Activated CD4-positive, alpha-beta T cell treated with anti-CD3 and anti-CD28 coated beads for 24 hours (primary cell): ENCODE results near the gene RRAGB.
"Not testable (repeated sequence)": the region's sequence is repeated elsewhere in the genome, so short reads cannot be mapped to it uniquely, and the experiment has no call there.

Experiments
- DNase-seq, 2 donors: peaks; one replicate each; pipeline ENCODE4 v3.0.0-alpha.2; 2020; ENCODE audit warnings: low read depth in 2 of 2

RRAGB gene

GRCh38 chrX:55774419-55774818, 56.9 kb downstream of the RRAGB start:
- not testable (repeated sequence) for DNase-seq

- DNase-seq, result no peak
These were observed 60.0 kb downstream of the RRAGB start for GRCh38 chrX:55777596-55777995.

GRCh38 chrX:55778322-55778721, 60.8 kb downstream of the RRAGB start:
- no peak for DNase-seq

- DNase-seq, result no peak
These were observed 66.2 kb downstream of the RRAGB start for GRCh38 chrX:55783723-55784122.

- no peak for DNase-seq
These were observed 69.5 kb downstream of the RRAGB start for GRCh38 chrX:55787063-55787462.

GRCh38 chrX:55787727-55788126, 70.2 kb downstream of the RRAGB start:
- no peak for DNase-seq

GRCh38 chrX:55794405-55794804, 76.9 kb downstream of the RRAGB start:
- no peak for DNase-seq

GRCh38 chrX:55796496-55796895, 78.9 kb downstream of the RRAGB start:
- DNase-seq, result no peak

GRCh38 chrX:55801811-55802210, 84.3 kb downstream of the RRAGB start:
- no peak for DNase-seq
